ENCODE data around the gene GFER. TPM values are rescaled to one million over a fixed set of nuclear protein-coding genes. Genes with fewer than 3 reads are reported as not detected.

GFER gene
- total and polyA plus RNA-seq, 9 of the 15 experiments (the other 6 are each of a cell fraction or from before 2014, with no cell fraction given) = 4.3 to 53.7 (median 19.8) TPM

GRCh38 chr16:2023092-2024031, 39.4 kb downstream of the GFER start (continued):
- TF ChIP-seq PCBP1 (IDR thresholded peaks at IDR 0.05; ENCODE audit: low read depth, low read length, poor library complexity, severe bottlenecking) (peak; percentile 28), MYNN (IDR thresholded peaks at IDR 0.05) (0 out of 2 replicates have a peak, but pooled peaks have one; percentile 14), MYNN (CRISPR knock-in tag; IDR thresholded peaks at IDR 0.05) (no peak), HDAC6 (IDR thresholded peaks at IDR 0.05; ENCODE audit: low read depth, low read length) (no peak), FOXA1 (IDR thresholded peaks at IDR 0.05; ENCODE audit: borderline replicate concordance) (no peak), ZNF583 (CRISPR knock-in tag; IDR thresholded peaks at IDR 0.05) (0 out of 2 replicates have a peak, but pooled peaks have one; percentile 20), MEIS2 (IDR thresholded peaks at IDR 0.05; ENCODE audit: partially characterized antibody) (peak; percentile 45), LCOR (CRISPR knock-in tag; IDR thresholded peaks at IDR 0.05) (peak; percentile 61; the same call in 1 of the 2 replicates), FUS (optimal IDR thresholded peaks at IDR 0.05; ENCODE audit: low read depth, low read length) (no peak), E2F1 (CRISPR knock-in tag; IDR thresholded peaks at IDR 0.05) (peak; percentile 69), MED1 (CRISPR knock-in tag; IDR thresholded peaks at IDR 0.05; ENCODE audit: borderline replicate concordance) (0 out of 2 replicates have a peak, but pooled peaks have one; percentile 40), HDAC1 (IDR thresholded peaks at IDR 0.05) (0 out of 4 replicates have a peak, but pooled peaks of 1 of the 2 experiments have one; percentile 15), ZNF140 (CRISPR knock-in tag; IDR thresholded peaks at IDR 0.05) (no peak), TBL1XR1 (IDR thresholded peaks at IDR 0.05; ENCODE audit: low read length in 2 of 2) (0 out of 4 replicates have a peak, but pooled peaks of 1 of the 2 experiments have one; percentile 16), NFATC3 (IDR thresholded peaks at IDR 0.05) (no peak), CGGBP1 (CRISPR knock-in tag; IDR thresholded peaks at IDR 0.05) (no peak), TFE3 (CRISPR knock-in tag; IDR thresholded peaks at IDR 0.05) (no peak), USF1 (CRISPR knock-in tag; IDR thresholded peaks at IDR 0.05) (no peak), PTBP1 (IDR thresholded peaks at IDR 0.05; ENCODE audit: low read depth, low read length) (no peak), VEZF1 (CRISPR knock-in tag; IDR thresholded peaks at IDR 0.05) (peak; percentile 86), FOXP1 (CRISPR knock-in tag; IDR thresholded peaks at IDR 0.05) (peak; percentile 55; the same call in 1 of the 2 replicates), ZFX (CRISPR knock-in tag; IDR thresholded peaks at IDR 0.05) (peak; percentile 79), ZNF507 (tag; conservative IDR thresholded peaks at IDR 0.05) (no peak)
